Activated T-cell treated with anti-CD3 and anti-CD28 coated beads for 24 hours (primary cell): Measurements from ENCODE around the gene CRYM.

Experiments used
- DNase-seq: peaks from one replicate; pipeline ENCODE4 v3.0.0-alpha.2; 2020; ENCODE audit warnings: low read depth

The CRYM gene

GRCh38 chr16:21244518-21245215, 33.4 kb downstream of the CRYM start:
- no peak for DNase-seq

GRCh38 chr16:21242756-21243155, 35.3 kb downstream of the CRYM start:
- no peak for DNase-seq

GRCh38 chr16:21239646-21240045, 38.4 kb downstream of the CRYM start:
- DNase-seq, result no peak

GRCh38 chr16:21236831-21237230, 41.3 kb downstream of the CRYM start:
- DNase-seq, result no peak

- no peak for DNase-seq
Observed at GRCh38 chr16:21235199-21235585, 42.9 kb downstream of the CRYM start.

GRCh38 chr16:21233521-21234150, 44.5 kb downstream of the CRYM start, which contains the start of gene ANKS4B:
Gene ANKS4B, plus strand, starts transcription at chr16:21233699. Its CDS starts 39 bp downstream, at chr16:21233738.
- no peak for DNase-seq

GRCh38 chr16:21233045-21233520, 45.0 kb downstream of the CRYM start:
- no peak for DNase-seq

- DNase-seq, result no peak
Observed at GRCh38 chr16:21228361-21228872, 49.7 kb downstream of the CRYM start.

- DNase-seq, result no peak
Observed at GRCh38 chr16:21227866-21228265, 50.2 kb downstream of the CRYM start.

- no peak for DNase-seq
Observed at GRCh38 chr16:21226749-21227148, 51.3 kb downstream of the CRYM start.

GRCh38 chr16:21224800-21225199, 53.3 kb downstream of the CRYM start:
- DNase-seq, result no peak

GRCh38 chr16:21223787-21224186, 54.3 kb downstream of the CRYM start:
- no peak for DNase-seq

- no peak for DNase-seq
Observed at GRCh38 chr16:21222495-21223337, 55.4 kb downstream of the CRYM start.

GRCh38 chr16:21219551-21219950, 58.5 kb downstream of the CRYM start:
- no peak for DNase-seq

GRCh38 chr16:21218153-21218552, 59.9 kb downstream of the CRYM start:
- DNase-seq, result no peak

- no peak for DNase-seq
Observed at GRCh38 chr16:21217121-21217520, 61.0 kb downstream of the CRYM start.

- DNase-seq, result no peak
Observed at GRCh38 chr16:21214086-21214485, 64.0 kb downstream of the CRYM start.

- DNase-seq, result no peak
Observed at GRCh38 chr16:21211486-21211885, 66.6 kb downstream of the CRYM start, which contains the start of gene ZP2. Gene ZP2, minus strand, starts transcription at chr16:21211574. Its CDS starts 27 bp downstream, at chr16:21211547.
